Panc1 (cell line): ENCODE results near the gene LLPH. TPM values are rescaled to one million over a fixed set of nuclear protein-coding genes. Genes with fewer than 3 reads are reported as not detected.

Experiments used
- ATAC-seq: fragments of 200-7000 bp; cut with Tn5 transposase; 2 replicates; pipeline ENCODE4 v1.9.1; 2020; ENCODE audit warnings: mild to moderate bottlenecking, moderate library complexity
- BruUV-seq: library from RNA; stranded (reverse); fragments of 400-500 nt; replicated peaks from 2 replicates; lab custom pipeline; 2021; lab: Mats Ljungman, UMichigan
- CTCF ChIA-PET: fragments of 300-600 bp; sonication (Branson Sonifier 250); formaldehyde crosslinking; loops from one replicate; lab custom pipeline; 2022; ENCODE audit warnings: antibody characterized with exemption; lab: Charles Lee
- POLR2A ChIA-PET: fragments of 300-600 bp; sonication (Branson Sonifier 250); formaldehyde crosslinking; loops from one replicate; lab custom pipeline; 2022; ENCODE audit warnings: antibody characterized with exemption; lab: Charles Lee
- DNase-seq: peaks from one replicate; pipeline ENCODE4 v3.0.0-alpha.2; 2010; ENCODE audit warnings: low read depth, low spot score
- H3K27ac ChIP-seq: 2 replicates; pipeline ENCODE4 v1.5.1; 2011; ENCODE audit warnings: mild to moderate bottlenecking, low read length, inconsistent platforms
- H3K27me3 ChIP-seq: fragments of 200-500 bp; sonication (Bioruptor generic); 2 replicates; pipeline ENCODE4 v1.6.0; 2014; ENCODE audit warnings: low read length, inconsistent platforms; ENCODE audit not compliant: control insufficient read depth, insufficient read depth
- H3K36me3 ChIP-seq: fragments of 200-500 bp; sonication (Bioruptor generic); 2 replicates; pipeline ENCODE4 v1.5.1; 2014; ENCODE audit warnings: inconsistent platforms, mild to moderate bottlenecking, low read length, moderate library complexity; ENCODE audit not compliant: control insufficient read depth, insufficient read depth
- H3K4me1 ChIP-seq: 2 replicates; pipeline ENCODE4 v1.5.1; 2011; ENCODE audit warnings: inconsistent platforms, mild to moderate bottlenecking, low read length, moderate library complexity; ENCODE audit not compliant: control insufficient read depth, insufficient read depth
- H3K4me3 ChIP-seq, 2 experiments: 2 replicates each; pipeline ENCODE4 v1.5.1; 2011 to 2012; ENCODE audit warnings: low read depth in 2 of 2, low read length in 2 of 2, mild to moderate bottlenecking in 2 of 2, inconsistent platforms in 1 of 2, moderate library complexity in 1 of 2
- H3K9me3 ChIP-seq: fragments of 200-500 bp; sonication (Bioruptor generic); 2 replicates; pipeline ENCODE4 v1.5.1; 2014; ENCODE audit warnings: low read depth, mild to moderate bottlenecking, inconsistent platforms, low read length, moderate library complexity; ENCODE audit not compliant: control insufficient read depth, insufficient read depth
- CTCF ChIP-seq: fragments of 450-650 bp; IDR thresholded peaks from 2 replicates; pipeline ENCODE4 v1.5.1; 2017; ENCODE audit warnings: mild to moderate bottlenecking
- POLR2AphosphoS5 ChIP-seq: IDR thresholded peaks from 2 replicates; pipeline ENCODE4 v1.6.1; 2012; ENCODE audit warnings: mild to moderate bottlenecking, low read depth, low read length, moderate library complexity
- REST ChIP-seq, 2 experiments: IDR thresholded peaks; 2 replicates each; pipeline ENCODE4 v1.6.1; 2011 to 2012; ENCODE audit warnings: low read depth in 2 of 2, control low read depth in 1 of 2, low read length in 1 of 2, mild to moderate bottlenecking in 1 of 2, moderate library complexity in 1 of 2; ENCODE audit not compliant: insufficient read depth in 1 of 2
- SIN3A ChIP-seq: IDR thresholded peaks from 2 replicates; pipeline ENCODE4 v1.6.1; 2012; ENCODE audit warnings: low read depth, mild to moderate bottlenecking, low read length, moderate library complexity, borderline replicate concordance; ENCODE audit not compliant: insufficient read depth
- TCF7L2 ChIP-seq: IDR thresholded peaks from 2 replicates; pipeline ENCODE4 v1.6.1; 2011; ENCODE audit warnings: mild to moderate bottlenecking, low read depth, low read length, inconsistent platforms
- in situ Hi-C: cut with HindIII; loops from 2 replicates; pipeline ENCODE4 v1.10.0; 2016; ENCODE audit warnings: low sequenced_read_pairs, low pct_unique_long_range_greater_than_20kb
- intact Hi-C: fragments of 100-400 bp; cut with micrococcal nuclease; formaldehyde crosslinking; loops from one replicate; pipeline ENCODE4 v1.10.0; 2022; ENCODE audit not compliant: unreplicated experiment
- total RNA-seq: library from RNA; stranded (reverse); gene quantifications from one replicate; pipeline ENCODE4 v1.2.1, GENCODE V29; 2021; ENCODE audit not compliant: unreplicated experiment

LLPH gene
- total RNA-seq, 1 experiment from 2014 or later = 40.5 TPM

- TF ChIP-seq TCF7L2 = no peak
- no peak for TF ChIP-seq CTCF
- no peak for TF ChIP-seq REST (IDR thresholded peaks at IDR 0.05; ENCODE audit: insufficient read depth in 1 of 2, low read depth in 2 of 2, low read length in 1 of 2)
- no peak for TF ChIP-seq SIN3A
- no peak for TF ChIP-seq POLR2AphosphoS5
- ATAC-seq (peak; percentile 58; the same call in 1 of the 2 replicates), DNase-seq (no peak)
- H3K4me1 ChIP-seq = no peaks in the 10 kb centered on the region
- no peaks in the 10 kb centered on the region for H3K27me3 ChIP-seq
- no TSS peak for BruUV-seq
- ChIA-PET CTCF (no interaction called here), POLR2A (no interaction called here)
- in situ Hi-C loops (no loop called here), intact Hi-C loops (loop anchor here (10.0 kb wide), 1 partner anchor 1222 kb away; no protein-coding TSS in a partner anchor)
- no peak overlapping the region for H3K27ac ChIP-seq
- no peak overlapping the region for H3K4me3 ChIP-seq
- peaks cover 6% of the 10 kb centered on the region; the same call in 1 of the 2 replicates for H3K36me3 ChIP-seq
- no peaks in the 10 kb centered on the region for H3K9me3 ChIP-seq
Observed at GRCh38 chr12:66117242-66117641, 13.3 kb downstream of the LLPH start.

- BruUV-seq = no TSS peak
Observed at GRCh38 chr12:66115071-66115600, 15.4 kb downstream of the LLPH start.

More at GRCh38 chr12:66115071-66115600, 15.4 kb downstream of the LLPH start:
- no peaks in the 10 kb centered on the region for H3K36me3 ChIP-seq
- ChIA-PET POLR2A (no interaction called here), CTCF (no interaction called here)
- ATAC-seq (no peak), DNase-seq (no peak)
- no peaks in the 10 kb centered on the region for H3K9me3 ChIP-seq
- intact Hi-C loops (loop anchor here (10.0 kb wide), 1 partner anchor 1220 kb away; no protein-coding TSS in a partner anchor), in situ Hi-C loops (no loop called here)
- H3K4me3 ChIP-seq = no peak overlapping the region
- no peak overlapping the region for H3K27ac ChIP-seq
- no peak for TF ChIP-seq CTCF
- H3K4me1 ChIP-seq = no peaks in the 10 kb centered on the region
- H3K27me3 ChIP-seq = no peaks in the 10 kb centered on the region
